Measurements from ENCODE around the gene PRKCA.

PRKCA gene

DNA sequence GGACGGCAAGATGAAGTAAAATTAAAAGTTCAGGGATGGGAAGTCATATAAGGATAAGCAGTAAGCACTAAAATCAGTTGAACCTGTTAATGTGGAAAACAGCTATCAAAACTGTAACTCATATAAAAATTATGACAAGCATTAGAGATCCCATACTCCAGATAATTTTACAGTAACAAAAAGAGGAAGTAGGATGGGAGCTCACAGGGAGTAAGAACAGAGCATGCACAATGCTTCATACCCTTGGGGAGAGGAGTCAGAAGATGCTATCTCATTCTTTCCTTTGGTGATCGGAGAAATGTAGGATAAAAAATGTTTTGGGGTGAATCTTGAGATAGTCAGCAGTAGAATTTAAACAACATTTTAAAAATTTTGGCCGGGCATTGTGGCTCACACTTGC, 367.8 kb downstream of the PRKCA start:
- no peak for DNase-seq

DNA sequence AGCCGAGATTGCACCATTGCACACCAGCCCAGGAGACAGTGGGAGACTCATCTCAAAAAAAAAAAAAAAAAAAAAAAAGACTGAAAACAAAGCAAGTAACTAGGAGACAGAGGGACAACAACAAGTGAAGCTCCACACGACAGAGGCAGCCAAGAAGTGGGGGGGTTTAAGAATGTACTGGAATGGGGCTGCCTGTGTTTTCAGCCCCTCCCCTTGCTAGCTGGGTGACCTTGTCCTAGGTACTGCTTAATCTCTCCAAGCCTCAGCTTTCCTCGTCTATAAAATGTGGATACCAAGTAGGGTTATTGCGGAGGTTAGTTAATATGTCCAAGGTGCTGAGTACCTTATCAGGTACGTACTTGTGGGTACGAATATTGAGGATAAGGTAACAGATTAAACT, 368.7 kb downstream of the PRKCA start:
- DNase-seq, result no peak

DNA sequence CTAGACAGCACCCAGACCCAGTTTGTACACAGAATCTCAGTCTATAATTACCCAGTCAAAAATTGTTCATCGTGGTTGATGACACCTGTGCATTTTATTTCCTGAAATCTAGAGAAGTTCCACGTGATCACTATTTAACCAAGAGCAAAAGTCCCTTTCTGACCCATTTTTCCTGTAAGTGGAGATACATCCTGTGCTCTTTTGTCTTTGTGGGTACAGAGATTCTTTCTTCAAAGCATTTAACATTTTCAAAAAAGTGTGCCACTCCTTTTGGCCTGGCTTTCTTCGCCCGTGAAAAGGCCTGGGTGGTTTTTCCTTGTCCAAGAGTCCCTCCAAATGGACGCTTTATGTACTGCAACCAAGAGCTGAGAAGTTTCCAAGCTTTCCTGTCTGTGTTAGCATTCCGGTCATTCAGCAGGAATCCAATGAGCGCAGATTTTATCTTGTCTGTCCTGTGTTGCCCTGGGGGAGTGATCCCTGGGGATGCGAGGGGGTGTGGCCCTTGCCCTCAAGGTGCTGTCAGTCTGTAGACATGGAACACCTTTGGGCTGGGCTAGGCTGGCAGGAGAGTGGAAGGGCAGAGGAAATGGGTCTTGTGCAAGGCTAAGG, 371.4 kb downstream of the PRKCA start:
- peak; percentile 66 for DNase-seq

DNA sequence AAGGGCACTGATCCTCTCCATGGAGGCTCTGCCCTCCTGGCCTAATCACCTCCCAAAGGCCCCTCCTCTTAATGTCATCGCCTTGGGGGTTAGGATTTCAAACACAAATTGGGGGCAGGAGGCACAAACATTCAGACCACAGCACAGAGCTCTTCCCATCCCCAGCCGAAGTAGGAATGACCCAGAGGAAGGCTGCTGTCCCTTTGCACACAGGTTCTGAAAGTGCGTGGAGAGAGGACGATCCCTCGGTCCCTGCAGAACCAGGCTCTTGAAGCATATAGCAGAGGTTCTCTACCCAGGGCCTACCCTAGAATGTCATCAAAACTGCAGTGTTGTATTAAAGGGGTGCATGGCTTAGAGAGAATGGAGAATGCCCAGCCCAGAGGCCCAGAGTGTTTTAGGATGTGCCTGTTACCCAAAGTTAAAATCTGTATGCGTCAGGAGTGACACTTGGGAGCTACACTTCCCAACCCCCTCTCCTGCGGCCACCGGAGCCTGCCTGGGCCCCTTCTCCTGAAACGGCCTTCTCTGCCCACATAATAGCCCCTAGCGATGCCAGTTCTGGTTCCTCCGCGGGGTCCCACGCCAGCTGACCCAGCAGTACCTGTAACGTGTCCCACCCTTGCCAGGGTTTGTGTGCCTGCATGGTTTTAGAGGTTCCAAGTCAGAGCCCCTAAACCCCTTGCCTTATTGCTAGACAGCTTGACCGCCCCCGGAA, 373.0 kb downstream of the PRKCA start:
- no peak for DNase-seq

DNA sequence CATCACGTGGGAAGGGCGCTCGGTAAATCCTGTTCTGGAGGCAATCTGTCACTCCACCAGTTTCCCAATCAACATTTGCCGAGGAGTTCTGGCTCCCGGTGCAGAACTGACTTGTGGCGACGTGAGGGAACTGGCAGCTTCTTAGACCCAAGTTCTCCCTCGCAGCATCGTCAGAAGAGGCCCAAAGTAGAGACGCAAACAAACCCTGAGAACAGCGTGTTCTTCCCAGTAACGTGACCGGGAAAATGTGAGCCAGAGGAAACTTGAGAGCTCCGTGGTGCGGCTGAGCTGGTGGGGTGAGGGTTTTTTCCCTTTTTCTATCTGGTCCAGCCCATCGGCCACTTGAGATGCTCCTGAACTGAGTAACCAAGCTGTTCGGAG, 373.6 kb downstream of the PRKCA start:
- DNase-seq, result no peak

DNA sequence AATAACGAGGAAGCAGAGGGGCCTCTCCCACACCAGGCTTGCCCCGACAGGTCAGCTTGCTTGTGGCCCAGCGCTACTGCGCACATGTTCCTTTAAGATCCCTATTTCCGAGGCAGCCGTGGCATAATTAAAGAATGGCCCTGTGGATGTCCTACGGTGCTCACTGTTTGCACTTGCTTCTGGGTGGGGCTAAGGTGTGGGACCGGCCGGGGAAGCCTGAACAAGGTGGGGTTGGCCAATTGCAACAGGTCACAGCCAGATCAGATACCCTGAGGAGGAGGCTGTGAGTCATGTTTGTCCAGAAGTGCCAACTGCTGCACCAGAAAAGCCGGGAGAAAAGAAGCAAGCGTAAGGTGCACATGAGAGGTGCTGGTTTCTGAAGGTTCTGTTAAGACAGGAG, 374.0 kb downstream of the PRKCA start:
- DNase-seq, result no peak

DNA sequence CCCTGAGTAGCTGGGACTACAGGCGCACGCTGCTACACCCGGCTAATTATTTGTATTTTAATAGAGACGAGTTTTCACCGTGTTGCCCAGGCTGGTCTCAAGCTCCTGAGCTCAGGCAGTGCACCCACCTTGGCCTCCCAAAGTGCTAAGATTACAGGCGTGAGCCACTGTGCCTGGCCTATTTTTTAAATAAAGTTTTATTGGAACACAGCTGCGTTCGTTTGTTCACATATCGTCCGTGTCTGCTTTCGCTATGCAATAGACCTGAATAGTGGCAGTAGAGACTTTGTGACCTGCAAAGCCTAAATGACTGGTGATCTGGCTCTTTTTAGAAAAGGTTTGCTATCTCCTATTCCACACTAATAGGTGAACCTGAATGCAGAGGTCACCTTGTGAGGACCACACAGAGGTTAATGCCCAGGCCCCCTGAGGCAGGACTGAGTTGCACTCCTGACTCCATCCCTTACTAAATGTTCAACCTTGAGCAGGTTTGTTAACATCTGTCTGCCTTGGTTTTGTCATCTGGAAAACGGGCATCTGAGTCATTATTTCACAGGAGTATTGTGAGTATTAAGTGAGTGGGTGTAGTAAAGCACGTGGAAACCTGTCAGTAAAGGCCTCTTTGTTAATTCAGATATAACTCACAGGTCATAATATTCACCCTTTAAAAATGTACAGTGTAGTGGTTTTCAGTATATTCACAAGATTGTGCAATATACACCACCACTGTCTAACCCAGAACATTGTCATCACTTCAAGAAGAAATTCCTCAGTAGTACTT, 375.0 kb downstream of the PRKCA start:
- peak; percentile 49 for DNase-seq

DNA sequence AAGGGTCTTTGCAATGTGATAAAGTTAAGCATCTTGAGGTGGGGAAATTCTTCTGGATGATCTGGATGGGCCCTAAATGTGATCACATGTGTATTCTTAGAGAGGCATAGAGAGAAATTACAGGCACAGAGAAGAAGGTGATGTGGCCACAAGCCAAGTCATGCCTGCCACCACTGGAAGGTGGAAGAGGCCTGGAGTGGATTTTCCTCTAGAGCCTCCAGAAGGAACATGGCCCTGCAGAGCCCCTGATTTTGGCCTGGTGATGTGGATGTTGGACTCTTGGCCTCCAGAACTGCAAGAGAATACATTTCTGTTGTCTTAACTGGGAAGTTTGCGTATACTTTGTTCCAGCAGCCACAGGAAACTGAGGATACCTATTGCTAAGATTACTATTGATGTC, 375.6 kb downstream of the PRKCA start:
- no peak for DNase-seq

DNA sequence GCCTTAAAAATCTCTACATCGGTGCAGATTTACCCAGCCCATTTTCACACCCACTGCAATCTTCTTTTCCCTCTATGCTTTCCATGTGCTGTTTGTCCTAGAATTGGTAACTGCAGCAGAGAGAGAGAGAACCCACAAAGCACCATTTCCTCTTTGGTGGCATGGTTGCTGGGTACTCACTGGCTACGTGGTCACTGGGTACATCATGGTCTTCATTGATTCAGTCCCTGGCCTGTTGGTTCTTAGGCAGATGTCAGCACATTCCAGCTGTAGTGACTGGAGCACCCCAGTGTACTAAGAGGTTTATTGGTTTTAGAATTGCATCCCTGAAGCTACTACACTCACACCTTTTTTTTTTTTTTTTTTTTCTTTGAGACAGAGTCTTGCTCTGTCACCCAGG, 376.4 kb downstream of the PRKCA start:
- DNase-seq, result peak; percentile 29

DNA sequence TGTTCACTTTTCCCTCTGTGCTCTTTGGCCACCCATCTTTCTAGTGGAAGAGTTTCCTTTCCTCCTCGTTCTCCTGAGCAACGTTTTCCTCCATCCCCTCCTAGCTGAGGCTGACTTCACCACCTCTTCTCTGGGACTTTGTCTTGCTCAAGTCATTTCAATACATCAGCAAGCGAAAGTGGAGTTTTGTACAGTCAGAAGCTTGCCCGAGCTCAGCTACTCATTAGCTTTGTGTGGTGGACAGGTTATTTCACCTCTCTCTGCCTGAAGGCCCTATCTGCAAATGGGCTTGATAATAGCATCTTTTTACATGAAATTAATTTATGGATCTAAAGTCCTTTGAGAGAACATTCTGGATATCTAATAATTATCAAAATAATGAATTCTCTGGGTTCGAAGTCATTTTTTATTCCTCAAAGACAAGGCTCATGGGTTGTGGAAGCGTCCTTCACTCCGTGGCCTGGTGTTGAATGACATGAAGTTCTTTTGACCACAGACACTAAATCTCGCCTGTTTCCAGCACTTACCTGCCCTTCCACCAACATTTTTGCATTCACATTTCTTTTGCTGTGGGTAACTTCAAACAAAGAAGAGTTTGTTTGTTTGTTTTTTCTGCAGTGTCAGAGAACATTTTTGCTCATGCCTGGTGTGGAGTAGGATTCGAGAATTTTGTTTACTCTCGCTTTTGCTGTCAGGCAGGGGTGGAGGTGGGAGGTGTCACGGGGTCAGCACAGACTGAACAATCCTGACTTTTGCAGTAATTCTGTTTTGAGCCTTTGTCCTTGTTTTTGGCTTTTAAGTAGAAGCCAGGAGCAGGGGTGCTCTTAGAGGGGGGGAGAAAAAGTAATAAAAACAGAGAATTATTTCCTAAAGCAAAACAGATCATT, 377.5 kb downstream of the PRKCA start:
- DNase-seq, result no peak

DNA sequence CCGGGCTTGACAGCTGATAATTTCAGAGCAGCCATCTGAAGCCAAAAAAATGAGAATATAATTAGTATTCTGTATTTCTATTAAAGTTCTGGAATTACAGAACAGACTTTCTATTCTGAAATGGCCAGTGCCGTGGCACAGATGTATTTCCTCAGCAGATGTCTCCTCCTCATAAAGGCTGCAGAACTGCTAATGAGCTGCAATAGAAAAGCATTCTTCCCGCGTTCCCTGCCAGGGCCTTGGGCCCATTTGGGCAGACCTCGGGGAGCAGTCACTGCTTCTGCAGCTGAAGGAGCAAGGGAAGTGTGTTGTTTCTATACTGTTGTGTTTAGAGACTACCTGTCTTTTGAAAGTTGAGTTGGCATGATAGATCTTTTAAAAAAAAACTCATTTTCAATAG, 379.9 kb downstream of the PRKCA start:
- DNase-seq, result no peak

DNA sequence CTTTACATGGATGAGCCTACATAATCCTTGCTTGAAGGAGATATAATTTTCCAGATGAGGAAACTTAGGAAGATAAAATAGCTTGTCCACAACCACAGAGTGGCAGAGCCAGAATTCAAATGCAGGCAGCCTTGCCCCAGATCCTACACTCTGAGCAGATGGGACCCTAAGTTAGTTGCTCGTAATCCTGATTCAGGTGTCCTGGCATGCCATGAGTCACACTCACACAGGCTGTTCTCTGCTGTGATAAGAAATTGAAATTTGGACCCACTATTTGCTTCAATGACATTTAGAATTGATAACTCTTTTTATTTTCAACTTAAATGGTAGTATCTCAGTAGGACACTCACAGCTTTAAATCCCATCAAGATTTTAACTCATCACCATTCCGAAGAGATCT, 381.8 kb downstream of the PRKCA start:
- no peak for DNase-seq

DNA sequence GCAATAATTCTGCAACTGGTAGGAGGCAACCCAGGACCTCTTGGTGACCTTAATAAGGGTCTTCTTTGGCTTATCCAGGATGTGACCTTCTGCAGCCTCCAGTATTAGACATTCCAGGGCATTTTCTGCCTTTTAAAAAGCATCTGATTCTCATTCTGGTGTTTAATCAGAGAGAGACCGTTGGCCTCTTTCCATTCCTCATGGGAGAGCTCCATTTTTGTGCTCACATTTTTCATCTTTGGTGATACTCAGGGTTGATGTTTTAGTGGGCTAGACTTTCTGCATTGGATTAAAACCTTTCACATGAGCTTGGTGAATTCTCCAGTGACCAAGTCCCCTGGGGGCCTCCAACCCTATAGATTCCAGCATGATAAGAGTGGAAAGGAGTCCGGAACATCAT, 382.3 kb downstream of the PRKCA start:
- no peak for DNase-seq

DNA sequence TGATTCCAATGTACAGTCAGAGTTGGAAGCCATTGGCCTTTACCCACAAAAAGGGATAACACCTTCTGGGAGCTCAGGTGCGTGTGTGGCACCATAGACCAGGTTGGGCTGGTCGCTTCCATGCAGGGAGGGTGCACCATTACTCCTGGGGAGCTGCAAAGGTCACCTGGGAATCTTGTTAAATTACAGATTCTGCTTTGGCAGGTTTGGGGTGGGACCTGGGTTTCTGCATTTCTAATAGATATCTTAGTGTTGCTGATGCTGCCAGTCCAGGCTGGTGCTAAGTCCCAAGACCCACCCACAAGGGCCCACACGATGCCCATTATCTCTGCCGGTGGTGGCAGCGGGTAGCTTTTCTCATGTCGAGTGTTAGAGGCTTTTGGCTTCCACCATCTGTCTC, 384.2 kb downstream of the PRKCA start:
- no peak for DNase-seq

DNA sequence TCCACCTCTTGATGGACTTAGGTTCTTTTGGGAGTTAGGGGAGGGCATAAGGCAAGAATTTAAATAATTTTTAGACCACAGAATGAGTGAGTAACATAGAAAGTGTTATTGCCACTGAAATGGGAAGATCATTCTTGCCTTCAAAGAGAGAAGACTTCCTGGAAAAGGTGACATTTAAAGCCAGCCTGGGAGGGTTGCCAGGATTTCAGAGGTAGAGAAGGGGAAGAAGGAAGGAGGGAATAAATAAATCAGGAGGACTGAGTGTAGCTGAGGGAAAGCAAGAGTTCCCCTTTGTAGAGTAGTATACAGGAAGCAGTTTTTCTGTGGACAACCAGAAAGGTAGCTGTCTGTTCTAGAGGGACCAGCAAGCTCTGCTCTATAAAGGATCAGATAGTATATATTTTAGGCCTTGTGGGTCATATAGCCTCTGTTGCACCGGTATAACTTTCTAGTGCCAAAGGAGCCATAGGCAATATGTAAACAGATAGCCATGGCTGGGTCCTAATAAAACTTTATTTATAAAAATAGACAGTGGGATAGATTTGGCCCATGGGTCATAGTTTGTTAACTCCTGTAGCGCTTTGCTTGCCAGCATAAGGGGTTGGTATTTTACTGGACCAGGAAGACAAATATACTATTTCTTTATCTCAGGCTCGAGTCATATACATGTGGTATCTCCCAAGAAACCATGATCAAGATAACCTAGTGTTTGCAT, 385.3 kb downstream of the PRKCA start:
- DNase-seq, result no peak

DNA sequence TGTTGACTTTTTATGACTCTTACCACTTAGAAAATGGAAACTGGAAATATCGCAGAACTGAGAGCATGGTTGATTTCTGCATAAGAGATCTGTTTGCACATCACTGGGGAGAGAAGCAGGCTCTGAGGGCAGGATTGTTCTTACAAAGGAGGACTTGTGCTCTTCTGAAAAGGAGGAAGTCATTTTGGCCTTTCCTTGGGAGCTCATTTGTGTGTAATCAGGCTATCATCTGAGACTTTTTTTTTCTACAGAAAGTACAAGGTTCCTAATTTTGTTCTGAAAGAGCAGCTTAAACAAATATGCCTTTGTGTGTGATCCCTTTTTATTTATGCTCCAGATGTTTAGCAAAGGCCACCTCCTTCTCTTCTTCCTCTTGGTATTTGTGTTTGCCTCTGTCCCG, 386.8 kb downstream of the PRKCA start:
- no peak for DNase-seq

DNA sequence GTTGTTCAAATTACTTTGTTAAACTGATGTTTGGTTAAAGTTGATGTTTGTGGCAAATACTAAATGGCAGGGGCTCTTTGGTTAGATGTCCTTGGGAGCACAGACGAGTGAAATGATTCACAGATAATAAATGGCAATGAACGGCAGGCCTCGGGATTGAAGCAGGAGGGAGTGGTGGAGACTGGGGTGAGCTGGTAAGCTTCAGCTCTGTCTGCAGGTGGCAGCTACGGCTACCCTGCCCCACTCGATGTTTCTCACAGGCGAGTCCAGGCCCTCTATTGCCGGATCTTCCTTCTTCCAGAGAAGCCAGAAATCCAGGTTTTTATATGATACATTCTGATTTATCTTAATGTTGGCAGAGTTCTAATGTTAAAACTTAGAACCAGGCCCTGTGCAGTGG, 387.8 kb downstream of the PRKCA start:
- DNase-seq, result no peak

DNA sequence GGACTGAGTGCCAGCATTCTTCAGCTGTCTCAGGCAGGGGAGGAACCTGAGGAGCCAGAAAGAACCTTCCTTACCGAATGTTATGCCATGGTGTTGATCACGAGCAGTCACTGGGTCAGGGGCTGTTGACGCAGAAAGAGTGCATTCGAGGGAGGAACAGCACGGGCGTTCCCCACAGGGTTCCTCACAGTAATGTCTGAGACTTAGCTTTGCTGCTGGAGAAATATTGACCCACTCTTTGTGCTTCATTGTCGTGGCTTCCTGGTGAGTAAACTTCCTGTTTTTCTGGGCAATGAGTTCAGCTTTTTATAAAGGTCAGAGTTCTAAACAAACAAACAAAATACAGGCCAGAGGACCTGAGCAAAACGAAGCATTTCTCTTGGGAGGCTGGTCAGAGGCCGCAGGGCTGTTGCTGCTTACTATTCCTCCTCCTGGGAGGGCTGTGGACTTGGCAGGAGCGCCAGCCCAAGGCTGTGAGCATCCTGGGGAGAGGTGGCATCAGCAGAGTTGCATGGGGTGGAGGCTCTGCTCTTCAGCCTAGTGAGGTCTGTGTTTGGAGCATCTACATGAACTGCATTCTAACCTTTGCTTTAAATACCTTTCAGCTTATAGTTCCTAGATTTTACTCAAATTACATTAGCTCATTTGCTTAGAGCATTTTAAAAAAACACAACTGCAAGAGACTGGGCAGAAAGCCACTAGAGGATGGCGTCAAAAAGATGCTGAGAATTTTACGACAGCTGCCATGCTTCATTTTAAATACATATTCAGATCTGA, 389.4 kb downstream of the PRKCA start:
- DNase-seq, result no peak

DNA sequence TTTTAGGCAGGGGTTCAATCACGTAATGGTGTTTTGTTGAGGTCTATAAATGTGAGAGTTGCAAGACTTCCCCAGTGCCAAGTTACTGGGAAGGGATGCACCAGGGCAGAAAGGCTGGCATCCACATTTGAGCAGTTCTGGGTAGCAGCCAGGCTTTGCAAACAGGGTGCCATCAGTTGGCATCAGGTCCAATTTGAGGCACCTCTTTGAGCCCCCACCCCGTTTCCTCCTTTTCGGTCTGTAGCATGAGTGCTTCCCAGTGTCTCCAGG, 389.9 kb downstream of the PRKCA start:
- DNase-seq, result no peak

DNA sequence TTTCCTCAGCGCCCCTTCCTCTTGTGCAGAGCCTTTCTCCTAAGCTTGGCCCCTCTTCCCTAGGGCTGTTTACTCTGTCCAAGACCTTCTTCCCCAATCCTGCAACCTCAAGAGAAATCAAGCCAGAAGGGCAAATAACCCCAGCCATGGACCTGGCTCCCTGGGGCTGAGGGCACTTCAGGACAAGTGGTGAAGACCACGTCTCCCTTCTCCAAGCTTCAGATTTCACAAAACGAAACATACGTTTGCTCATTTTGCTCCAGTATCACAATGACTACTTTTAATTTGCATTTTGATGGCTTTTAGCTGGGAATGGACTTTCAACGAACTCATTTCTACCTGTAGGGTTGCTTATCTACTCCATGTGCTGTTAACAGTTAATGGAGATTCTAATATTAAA, 392.7 kb downstream of the PRKCA start:
- DNase-seq, result peak; percentile 31

DNA sequence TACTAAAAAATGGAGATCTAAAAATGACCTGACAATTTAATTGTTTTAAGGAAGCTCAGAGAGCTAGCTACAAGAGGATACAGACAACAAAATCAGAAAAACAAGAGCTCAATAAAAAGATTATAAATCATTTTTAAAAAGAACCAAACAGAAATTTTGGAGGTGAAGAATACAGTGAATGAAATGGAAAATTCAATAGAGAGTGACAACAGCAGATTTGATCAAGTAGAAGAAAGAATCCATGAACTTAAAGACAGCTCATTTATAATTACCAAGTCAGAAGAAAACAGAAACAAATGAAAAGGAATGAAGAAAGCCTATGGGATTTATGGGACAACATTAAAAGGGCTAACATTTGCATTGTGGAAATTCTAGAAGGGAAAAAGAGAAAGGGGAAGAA, 395.9 kb downstream of the PRKCA start:
- DNase-seq, result no peak

DNA sequence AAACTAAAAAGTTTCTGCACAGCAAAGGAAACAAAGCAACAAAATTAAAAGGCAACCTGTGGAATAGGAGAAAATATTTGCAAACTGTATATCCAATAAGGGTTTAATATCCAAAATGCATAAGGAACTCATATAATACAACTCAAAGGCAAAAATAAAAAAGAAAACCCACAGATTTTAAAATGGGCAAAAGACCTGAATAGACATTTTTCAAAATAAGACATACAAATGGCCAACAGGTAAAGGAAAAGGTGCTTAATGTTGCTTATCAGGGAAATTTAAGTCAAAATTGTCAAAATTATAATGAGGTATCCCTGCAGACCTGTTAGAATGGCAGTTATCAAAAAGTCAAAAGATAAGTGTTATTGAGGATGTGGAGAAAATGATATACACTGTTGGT, 399.0 kb downstream of the PRKCA start:
- no peak for DNase-seq
